Measurements from ENCODE around the gene CTNNB1.

The CTNNB1 gene

DNA sequence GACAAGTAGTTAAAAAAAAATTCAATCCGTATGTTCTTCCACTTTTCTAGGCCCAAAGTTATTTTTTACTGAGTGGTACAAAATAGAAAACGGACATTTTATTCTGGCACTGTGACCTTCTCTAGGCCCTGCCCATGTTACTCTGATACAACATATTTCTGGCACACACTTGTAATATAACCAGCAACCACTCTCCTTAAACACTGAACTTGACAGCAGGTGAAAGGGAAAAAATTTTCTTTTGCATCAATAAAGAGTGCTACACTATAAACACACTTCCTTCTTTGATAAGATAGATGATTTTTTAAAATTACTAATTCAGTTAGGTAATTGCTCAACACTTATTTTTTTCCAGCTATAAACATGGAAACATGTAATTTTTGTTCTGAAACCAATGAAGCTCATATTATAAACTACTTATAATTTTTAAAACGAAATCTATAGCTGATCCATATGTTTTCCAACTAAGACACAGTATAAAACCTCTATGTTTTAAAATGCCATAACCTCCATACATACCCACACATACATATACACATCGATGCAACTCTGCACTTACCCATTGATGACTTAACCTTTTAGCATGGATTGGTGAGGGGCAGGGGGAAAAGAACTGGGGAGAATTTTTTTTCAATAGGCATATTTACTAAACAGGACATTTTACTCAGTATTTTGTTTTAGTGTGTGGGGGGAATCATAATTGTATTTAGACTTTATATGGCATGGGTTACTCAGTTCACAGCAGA, 5.3 kb upstream of the CTNNB1 start:
- no peak for DNase-seq (ENCODE audit: low read depth)

DNA sequence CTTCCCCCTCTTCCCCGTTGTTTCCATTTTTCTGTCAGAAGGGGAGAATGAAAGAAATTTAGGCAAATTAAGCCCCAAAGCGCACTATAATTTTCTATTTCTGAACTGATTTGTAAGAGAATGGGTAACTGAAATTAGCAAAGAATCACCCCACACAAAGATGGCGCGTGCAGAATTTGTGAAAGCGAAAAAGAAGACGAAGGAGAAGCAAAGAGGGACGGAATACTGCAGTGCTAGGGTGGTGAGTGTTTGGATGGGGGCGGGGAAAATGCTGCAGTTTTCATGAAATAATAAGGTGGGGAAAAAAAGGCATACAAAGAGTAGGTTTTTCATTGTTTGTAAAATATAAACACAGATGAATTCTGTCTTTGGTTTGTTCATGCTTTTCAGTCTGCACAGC, 4.6 kb upstream of the CTNNB1 start:
- no peak for DNase-seq (ENCODE audit: low read depth)

DNA sequence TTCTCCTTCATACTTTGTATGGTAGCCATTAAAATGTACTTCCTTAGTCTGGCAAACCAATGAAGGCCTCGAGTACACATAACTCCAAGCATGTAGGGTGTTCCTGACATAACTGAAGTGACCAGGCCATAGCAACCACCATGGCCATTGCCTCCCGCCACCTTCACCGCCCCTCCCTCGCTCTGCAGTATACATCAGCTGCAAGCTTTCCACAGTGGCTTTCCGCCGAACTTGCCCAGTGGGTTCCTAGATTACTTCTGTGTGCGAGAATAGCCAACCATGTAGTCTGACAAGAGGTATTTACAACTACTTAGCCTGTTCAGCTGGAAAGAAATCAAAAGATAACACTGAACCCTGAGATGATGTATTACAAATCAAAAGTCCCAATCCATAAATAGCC, 3.4 kb upstream of the CTNNB1 start:
- no peak for DNase-seq (ENCODE audit: low read depth)

DNA sequence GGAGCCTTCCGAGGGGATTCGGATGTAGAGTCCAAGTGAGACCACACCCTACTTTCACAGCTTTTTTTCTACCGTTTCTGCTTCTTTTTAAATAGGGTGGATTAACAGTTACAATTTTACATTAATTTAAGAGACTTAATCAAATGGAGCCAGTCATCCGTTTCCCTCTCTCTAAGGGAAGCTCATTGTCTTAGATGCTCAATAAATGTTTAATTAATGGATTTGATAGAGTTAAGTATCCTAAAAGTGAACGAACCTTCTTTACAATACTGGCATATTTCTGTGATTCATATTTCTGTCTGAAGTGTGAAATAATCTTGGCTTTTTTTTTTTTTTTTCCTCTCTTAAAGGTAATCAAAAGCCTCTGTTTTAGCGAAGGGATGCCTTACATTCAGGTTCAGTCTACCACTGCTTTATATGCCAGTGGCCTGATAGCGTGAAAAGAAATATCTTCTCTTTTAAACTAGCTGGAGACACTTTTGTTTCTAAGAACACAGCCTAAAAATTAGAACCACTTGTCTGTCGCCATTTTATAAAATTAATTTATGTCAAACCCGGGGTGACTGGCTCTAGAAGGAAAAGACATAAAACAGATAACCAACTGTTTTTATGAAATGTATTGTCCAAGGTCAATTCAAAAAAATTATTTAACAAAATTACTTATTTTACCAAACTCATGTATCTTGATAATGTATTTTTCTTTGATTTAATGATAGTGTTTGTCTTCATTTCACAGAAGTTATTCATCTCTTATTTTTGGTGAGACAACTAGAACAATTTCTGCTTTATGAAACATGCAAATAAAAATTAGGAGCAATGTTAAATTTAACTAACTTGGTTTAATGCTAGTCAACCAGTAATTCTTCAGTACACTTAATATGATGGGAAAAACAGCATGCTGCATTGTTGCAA, 2.5 kb upstream of the CTNNB1 start:
- no peak for DNase-seq (ENCODE audit: low read depth)

DNA sequence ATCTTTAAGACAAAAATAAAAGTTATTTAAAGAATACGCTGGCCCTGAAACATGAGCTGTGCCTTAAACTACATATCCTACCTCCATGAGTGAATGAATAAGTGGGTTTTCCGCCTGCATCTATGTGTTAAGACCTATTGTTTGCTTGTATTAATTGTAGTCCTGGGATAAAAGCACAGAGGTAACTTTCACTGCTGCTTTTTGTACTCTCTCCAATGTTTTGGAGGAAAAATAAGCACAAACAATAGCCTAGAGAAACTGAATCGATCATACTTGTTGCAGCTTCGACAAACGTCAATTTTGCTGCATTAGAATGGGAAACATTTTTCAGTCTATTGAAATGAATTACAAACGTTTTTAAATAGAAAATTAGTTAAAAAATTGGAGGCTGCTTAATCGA, 1.3 kb upstream of the CTNNB1 start:
- no peak for DNase-seq (ENCODE audit: low read depth)

DNA sequence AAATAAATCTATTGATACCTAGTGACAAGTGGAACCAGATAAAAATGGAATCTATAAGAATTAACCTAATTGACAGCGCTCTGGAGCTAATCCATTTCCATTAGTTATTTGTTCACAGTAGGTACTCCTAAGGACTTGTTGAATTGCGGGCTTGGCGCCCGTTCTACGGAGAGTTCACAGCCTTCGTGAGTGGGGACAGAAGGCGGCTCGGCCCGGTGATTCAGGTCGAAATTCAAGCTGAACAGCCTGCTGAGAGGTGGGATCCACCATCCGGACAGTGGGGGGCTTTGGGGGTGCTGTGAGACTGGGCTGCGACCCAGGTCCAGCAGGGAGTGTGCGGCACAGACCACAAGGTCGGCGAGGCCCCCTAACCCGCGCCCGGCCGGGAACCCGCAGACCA, 779 bp upstream of the CTNNB1 start:
- no peak for DNase-seq (ENCODE audit: low read depth)

DNA sequence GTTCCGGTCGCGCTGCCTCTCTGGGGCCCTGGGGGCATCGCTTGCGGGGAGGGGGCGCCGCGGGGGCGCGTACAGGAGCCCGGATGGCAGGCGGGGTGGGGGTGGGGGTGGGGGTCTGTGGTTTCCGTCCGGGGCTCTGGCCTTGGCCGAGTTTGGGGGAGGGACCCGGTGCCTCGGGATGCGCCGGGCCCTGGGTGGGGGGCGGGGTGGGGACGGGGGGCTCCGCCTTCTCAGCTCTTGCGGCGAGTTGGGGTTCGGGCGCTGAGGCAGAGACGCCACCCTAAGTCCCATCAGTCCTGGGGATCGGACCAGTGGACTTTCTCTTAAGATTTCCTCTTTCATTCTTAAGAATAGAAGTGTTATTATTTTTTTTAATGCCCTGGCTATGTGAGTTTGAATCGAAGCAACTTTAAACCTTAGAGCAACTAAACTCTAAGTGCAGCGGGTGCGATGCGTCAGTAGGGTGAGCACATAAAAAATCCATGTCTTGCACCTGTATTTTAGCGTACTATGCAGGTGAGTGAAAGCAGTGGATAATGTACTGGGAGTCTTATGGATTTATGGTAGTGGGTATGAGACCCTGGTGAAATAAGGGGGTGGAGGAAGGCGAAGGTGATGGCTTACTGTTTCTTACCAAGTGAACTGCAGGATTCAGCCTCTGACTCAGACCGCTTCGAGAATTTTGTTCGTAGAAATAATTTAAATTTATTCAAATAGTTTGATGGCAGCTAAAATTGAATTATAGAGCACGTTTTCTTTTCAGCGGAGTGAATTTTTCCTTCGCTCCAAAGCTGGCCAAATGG, 762 bp downstream of the CTNNB1 start:
- no peak for DNase-seq (ENCODE audit: low read depth)

DNA sequence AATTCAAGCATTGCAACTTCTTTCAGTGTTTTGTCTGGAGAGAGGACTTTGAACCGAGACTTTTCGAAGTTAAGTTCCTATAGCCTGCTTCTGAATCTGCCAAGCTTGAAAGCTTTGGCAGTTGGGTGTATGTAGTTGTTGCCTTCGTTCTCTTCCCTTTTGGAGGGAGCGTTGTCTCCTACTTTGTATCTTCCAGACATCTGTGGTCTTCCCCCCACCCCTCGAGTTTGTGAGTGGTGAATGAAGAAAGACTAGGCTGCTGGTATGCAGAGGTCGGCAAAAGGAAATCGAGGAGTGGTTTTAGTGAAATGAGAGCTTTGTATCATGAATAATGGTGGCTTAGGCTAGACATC, 1.3 kb downstream of the CTNNB1 start:
- DNase-seq (ENCODE audit: low read depth): no peak

DNA sequence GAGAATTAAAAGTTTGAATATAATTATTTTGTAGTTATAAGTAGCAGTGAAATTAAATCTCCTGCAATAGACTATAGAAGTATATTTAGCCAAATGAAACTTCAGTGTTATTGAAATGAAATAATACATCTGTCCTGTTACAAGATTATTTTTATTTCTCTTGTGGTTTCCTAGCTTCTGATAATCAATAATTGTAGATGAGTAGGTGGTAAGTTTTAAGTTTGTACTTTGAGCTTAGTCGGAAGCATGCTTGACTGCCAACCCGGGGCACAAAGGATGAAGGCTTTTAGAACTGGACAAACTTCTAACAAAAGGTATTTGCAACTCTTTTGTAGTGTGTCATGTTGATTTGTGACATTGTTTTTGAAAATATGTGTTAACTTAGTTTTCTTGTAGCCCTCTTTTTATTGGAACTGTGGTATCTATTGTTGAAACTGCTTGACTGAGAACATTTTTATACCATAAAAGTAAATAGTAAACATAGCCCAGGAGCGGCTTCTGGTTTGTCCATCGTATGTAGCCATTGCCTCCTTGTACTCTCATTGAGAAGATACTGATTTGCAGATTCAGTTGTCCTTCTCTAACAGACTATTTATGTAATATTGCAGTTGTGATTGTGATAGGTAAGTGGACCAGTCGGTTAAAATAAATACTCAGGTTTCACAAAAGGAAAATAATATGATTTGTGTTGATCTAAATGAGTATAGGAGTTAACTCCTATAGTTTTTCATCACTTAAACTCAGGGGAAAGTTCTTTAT, 2.9 kb downstream of the CTNNB1 start:
- DNase-seq (ENCODE audit: low read depth): no peak

DNA sequence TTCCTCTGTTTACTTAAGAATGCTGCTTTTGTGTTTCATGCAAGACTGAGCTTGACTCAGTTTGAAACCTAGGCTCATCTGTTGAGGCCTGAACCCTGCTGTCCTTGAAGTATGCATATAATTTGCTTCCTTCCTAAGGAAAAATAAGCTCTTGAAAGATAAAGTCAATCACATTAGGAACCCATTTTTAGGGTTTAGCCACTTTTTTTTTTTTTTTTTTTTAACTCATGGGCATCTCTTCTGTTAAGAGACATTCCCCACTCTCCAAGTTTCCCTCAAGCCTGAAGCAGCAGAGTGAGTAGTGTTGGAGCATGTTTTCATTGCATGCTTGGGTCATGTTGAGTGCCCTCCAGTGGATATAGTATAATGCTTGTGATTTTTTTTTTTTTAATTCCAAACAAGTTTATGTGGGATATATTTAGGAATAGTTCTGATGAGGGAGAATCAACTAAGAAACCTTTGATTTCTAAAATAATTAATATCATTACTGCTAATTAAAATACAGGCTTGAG, 3.6 kb downstream of the CTNNB1 start:
- no peak for DNase-seq (ENCODE audit: low read depth)

DNA sequence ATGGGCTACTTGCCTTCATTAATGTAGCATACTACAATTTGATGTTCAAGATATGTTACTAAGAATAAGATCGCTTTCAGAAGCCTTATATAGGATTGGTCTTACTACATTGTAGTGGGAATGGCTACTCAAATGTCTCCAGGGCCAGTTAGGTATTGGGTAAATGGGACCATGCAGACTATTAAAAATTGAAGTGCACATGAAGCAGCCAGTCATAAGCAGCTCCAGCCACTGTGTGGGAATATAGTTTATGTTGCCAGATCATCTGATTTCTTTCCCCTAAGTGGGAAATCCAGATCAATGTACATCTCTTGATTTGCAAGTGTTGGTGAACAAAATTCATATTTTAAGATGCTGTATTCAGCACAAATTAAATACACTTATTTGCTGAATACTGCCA, 5.1 kb downstream of the CTNNB1 start:
- DNase-seq (ENCODE audit: low read depth): no peak

DNA sequence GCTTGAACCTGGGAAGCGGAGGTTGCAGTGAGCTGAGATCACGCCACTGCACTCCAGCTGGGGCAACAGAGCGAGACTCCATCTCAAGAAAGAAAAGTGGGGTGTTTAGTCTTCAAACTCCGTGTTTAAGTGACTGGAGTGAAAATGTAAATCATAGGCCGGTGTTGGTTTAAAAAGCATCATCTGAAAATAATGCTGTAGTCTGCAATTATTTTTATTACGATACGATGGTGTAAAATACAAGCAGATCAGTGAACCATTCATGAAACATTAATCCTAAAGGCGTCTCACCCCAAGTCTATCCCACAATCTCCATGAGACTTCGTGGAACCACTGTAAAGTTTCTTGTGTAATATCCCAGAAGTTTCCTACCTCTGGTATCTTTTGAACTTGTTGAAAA, 6.3 kb downstream of the CTNNB1 start:
- DNase-seq (ENCODE audit: low read depth): no peak

DNA sequence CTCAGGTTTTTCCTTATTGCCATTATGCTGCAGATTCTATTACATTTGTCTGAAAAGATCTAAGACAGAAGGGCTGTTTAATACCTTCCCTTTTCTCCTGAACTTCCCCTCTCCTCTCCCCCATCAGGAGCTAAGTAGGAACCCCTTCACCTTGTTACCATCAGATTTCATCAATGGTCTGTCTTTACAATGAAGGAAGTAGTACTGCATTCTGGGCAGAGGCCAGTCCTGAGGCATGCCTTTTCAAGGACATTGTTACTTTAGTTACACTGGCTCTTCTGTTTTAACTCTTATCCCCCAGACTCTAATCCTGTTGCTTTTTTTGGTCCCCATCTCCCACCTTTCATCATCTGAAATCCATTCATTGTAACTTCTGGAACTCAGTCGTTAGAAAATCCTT, 8.1 kb downstream of the CTNNB1 start:
- DNase-seq (ENCODE audit: low read depth): no peak

DNA sequence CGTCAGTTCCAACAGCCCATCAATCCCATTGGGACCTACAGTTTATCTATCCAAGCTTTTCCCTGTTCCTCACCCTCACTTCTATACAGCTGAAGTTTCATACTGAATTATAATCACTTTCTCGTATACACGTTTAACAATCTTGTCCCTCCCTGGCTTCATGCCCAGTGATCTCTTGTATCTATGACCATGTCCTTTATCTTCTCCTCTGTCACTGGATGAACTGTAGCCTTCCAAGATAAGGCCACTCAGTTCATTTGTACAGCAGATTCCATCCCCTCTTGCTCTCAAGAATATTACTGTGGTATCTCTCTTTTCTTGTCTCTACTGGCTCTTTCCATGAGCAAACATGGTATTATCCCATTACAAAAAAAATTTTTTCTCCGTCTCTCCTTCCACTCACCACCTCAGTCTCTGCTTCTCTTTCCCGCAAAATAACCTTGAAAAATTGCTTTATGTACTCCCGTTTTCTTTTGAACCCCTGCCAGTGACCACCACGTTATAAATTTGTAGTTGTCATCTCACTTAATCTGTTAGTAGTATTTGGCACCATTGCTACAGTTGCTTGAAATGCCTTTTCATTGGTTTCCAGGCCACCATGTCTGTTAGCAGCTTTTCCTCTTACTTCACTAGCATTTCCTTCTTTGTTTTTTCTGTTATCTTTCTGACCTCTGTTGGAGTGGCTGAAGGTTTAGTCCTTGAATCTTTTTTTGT, 9.4 kb downstream of the CTNNB1 start:
- no peak for DNase-seq (ENCODE audit: low read depth)

DNA sequence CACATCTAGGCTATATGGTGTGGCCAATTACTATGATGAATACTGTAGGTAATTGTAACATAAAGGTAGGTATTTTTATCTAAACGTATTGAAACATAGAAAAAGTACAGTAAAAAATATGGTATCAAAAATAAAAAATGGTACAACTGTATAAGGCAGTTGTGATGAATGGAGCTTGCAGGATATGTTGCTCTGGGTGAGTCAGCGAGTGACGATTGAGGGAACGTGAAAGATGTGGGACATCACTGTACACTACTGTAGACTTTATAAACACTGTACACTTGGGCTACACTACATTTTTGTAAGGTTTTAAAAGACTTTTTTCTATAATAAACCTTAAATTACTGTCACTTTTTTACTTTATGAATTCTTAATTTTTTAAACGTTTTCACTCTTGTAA, 10.3 kb downstream of the CTNNB1 start:
- DNase-seq (ENCODE audit: low read depth): no peak

DNA sequence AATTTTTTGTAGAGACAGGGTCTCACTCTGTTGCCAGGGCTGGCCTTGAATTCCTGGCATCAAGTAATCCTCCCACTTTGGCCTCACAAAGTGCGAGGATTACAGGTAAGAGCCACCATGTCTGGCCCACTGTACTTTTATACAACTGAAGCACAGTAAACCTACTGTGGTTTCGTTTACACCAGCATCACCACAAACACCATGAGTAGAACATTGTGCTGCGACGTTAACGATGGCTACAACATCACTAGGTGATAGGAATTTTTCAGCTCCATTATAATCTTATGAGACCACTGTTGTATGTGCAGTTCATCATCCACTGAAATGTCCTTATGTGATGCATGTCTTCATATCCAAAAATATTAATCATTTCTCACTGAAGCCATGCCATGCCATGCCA, 11.7 kb downstream of the CTNNB1 start:
- no peak for DNase-seq (ENCODE audit: low read depth)

DNA sequence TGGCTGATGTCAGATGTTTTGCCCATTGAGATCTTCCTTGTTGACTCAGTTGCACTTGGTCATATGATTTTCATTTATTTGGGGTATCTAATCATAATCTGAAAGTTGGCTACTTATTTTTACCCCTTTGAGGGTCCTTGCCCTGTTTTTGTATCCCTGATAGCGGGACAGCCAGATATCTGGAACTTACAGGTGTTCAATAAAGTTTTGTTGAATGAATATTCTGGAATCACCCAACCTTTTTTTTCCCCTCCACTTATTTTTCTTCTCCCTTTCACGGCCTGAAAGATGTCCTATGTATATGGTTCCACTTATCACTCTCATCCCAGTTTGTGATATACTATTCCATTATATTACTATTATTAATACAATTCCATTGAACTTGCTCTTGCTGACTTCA, 12.8 kb downstream of the CTNNB1 start:
- DNase-seq (ENCODE audit: low read depth): no peak

DNA sequence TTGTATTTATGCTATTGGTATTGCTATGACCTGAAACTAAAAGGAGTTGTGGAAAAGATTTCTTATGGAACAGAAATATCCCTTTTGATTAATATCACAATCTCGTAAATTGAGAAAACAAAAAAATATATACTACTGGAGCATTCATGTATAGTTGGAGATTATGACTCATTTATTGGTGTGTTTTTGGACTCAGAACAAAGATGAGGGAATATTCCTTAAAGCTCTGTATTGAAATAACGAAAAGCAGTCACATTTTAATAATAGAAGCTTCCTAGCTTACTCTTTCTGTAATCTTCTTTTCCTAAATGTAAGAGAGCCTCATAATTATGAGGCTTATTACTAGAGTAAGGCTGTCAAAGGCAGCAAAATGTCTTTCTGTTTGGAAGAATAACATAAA, 14.3 kb downstream of the CTNNB1 start:
- no peak for DNase-seq (ENCODE audit: low read depth)

DNA sequence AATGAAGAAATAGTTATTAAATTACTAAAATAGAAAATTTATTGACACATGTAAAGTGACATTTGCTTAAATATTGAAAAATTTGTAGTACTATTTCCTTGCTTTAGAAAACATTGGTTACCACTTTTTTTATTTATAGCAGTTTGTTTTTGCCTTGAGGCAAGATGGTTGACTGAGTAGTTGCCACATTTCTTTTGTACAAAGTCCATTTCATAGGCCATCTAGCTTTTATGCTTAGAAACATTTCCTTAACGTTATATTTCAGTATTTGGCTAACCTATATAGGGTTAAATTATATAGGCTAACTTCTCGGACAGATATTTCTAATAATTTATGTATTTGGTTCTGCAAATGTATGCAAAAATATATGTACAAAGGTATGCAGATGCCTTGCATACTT, 17.1 kb downstream of the CTNNB1 start:
- no peak for DNase-seq (ENCODE audit: low read depth)

DNA sequence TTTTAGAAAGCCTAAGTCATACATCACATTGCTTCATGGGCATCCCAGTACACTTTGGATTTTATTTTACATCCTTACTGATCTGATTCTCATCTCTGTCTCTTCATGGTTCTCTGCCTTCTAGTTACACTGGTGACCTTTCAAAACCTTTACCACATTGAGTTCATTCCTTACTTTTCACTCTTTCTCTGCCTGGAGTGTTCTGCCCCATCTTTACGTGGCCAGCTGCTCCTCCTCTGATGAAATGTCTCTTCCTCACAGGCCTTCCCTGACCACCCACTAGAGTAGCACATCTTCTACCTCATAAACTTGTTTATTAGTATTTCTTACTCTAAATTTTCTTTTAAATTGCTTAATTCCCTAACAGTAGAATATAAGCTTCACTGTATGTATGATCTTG, 17.7 kb downstream of the CTNNB1 start:
- DNase-seq (ENCODE audit: low read depth): no peak

DNA sequence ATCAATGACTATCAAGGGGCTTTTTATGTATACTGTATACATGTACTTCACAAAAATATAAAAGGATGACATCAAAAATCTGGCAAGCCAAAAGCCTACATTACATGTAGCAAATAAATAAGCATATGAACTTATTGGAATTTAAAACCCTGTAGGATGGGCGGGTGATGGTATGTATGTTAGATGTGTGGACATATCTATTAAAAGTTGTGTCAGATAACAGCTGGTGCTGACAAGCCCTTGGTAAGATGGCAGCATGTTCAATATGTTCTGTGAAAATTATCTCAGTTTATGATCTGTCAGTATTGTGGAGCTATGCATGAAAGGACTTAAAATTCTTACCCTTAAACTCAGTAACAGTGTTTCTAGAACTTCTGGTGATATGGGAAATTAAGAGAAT, 20.1 kb downstream of the CTNNB1 start:
- no peak for DNase-seq (ENCODE audit: low read depth)
